Measurements from ENCODE around the gene KRT77.

DNA sequence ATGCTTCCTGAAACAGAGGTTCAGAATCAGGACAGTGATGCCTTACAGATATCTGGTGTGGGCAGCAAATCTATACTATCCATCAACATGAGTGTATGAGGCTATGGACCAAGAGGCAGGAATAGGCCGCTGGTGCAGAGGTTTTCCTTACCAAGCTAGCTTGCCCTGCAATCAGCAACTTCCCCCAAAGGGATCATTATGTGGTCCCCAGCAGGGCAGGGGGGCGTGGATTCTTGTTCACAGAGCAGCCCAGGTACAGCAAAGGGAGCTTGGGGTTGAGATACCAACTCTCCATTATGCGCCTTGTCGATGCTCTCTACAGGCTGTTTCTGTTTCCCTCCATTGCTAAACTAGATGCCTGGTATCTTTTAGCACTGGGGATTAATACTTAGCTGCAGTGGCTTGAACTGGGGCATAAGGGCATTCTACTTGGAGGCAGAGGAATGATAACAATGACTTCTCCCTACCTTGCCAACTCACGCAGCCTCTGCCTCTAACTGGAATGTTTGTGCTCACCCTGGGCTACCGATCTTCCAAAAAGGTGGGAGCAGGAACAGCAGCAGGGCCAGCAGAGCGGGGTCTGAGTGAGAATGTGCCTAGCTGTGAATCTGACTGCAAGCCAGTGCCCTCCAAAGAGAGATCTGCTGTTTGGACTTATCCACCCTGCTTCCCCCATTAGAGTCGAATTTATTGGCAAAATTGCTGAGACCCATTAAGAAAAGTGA lies 12.8 kb downstream of the KRT77 start:
- TF ChIP-seq EZH2 (IDR thresholded peaks at IDR 0.05) (no peak), POLR2AphosphoS5 (IDR thresholded peaks at IDR 0.05; ENCODE audit: borderline replicate concordance, low read depth, low read length) (no peak), FOXP2 (optimal IDR thresholded peaks at IDR 0.05; ENCODE audit: control extremely low read depth, extremely low read length, insufficient read depth) (no peak)

Measured in SK-N-MC (cell line).